Measurements from ENCODE around the gene TLK1.
"Not testable (repeated sequence)": the region's sequence is repeated elsewhere in the genome, so short reads cannot be mapped to it uniquely, and the experiment has no call there.

Gene TLK1

DNA sequence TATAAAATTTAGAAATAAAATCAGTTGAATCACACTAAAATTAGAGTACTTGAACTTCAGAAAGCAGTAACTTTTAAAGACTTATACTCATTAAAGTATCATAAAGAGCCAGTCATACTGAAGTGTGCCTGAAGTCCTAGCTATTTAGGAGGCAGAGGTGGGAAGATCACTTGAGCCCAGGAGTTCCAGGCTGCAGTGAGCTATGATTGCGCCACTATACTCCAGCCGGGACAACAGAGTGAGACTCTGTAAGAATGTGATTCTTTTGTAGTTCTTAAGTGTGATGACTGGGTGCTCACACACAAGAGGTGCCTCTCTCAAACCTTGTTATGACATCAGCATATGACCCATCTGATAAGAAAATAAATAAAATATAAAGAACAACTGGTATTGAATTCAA, 14.6 kb downstream of the TLK1 start:
- DNase-seq (ENCODE audit: low read depth in 2 of 3, low spot score in 1 of 3): no peak

DNA sequence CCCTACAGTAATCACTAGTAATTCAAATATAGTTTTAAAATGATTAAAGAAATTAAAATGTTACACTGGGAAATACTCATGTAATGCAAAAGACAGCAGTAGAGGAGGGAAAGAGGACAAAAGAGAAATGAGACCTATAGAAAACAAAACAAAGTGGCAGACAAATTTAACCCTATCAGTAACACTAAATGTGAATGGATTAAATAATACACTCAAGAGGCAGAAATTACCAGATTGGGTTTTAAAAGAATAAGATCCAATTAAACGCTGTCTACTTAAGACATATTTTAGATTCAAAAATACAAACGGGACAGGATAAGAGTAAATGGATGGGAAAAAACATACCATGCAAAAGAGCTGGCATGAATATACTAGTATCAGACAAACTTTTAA, 17.0 kb downstream of the TLK1 start:
- DNase-seq (ENCODE audit: low read depth in 2 of 3, low spot score in 1 of 3): no peak

DNA sequence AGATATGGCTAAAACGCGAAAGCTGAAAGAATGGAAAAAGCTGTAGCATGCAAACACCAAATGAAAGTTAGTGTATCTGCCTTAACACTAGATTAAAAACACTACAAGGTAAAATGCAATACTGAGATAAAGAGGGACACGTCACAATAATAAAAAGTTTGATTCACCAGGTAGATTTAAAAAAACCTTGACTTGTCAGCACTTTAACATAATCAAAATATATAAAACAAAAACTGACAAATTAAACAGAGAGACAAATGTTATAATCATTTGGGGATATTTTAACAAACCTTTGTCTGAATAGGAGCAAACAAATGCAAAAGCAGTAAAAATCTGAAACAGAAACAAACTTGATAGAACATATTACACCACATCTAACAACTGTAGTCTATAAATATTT, 18.3 kb downstream of the TLK1 start:
- no peak for DNase-seq (ENCODE audit: low read depth in 2 of 3, low spot score in 1 of 3)

DNA sequence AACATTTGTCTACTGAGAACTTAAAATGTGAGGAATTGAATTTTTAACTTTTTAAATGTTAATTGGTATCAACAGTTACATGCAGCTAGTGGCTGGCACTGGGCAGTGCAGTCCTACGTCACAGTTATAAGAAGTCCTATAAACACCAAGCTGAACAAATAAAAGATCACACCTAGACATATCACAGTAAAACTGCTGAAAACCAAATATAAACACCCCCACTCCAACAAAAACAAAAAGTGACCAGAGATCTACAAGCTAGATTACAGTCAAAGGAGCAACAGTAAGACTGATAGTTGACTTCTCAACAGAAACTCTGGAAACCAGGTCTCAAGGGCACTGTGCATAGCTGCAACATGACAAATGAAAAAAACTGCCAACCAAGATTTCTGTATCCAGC, 19.4 kb downstream of the TLK1 start:
- no peak for DNase-seq (ENCODE audit: low read depth in 2 of 3, low spot score in 1 of 3)

DNA sequence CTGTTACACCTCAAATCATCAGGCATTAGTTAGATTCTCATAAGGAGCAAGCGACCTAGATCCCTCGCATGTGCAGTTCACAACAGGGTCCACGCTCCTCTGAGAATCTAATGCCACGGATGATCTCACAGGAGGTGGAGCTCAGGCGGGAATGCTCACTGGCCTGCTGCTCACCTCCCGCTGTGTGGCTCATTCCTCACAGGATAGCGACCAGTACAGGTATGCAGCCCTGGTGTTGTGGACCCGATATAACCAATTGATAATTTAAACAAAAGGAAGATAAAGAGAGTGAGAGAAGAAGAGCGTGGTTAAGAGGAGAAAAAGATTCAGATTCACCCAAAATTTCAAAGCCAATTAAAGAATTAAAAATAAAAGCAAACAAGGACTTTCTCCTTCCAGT, 20.8 kb downstream of the TLK1 start:
- no peak for DNase-seq (ENCODE audit: low read depth in 2 of 3, low spot score in 1 of 3)

DNA sequence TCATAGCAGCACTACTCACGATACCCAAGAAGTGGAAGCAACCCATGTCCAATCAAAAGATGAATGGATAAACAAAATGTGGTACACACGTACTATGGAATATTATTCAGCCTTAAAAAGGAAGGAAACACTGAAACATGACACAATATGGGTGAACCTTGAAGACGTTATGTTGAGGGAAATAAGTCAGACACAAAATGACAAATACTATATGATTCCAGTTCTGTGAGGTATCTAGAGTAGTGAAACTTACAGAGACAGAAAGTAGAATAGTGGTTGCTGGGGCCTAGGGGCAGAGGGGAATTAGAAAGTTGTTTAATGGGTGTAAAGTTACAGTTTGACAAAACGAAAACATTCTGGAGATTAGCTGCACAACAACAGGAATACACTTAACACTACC, 24.7 kb downstream of the TLK1 start:
- no peak for DNase-seq (ENCODE audit: low read depth in 2 of 3, low spot score in 1 of 3)

DNA sequence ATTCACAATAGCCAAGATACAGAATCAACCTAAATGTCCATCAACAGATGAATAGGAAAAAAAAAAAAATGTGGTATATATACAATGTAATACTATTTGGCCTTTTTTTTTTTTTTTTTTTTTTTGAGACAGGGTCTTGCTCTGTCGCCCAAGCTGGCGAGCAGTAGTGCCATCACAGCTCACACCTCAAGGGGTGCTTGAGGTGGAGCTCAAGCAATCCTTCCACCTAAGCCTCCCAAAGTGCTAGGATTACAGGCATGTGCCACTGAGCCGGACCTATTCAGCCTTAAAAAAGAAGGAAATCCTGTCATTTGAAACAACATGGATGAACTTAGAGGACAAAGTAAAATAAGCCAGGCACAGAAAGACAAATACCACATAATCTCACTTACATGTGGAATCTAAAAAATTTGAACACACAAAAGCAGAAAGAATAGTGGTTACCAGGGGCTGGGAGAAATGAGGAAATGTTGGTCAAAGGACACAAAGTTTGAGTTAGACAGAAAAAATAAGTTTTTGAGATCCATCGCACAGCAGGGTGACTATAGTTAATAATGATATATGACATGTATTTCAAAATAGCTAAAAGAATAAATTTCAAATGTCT, 26.0 kb downstream of the TLK1 start:
- DNase-seq (ENCODE audit: low read depth in 2 of 3, low spot score in 1 of 3): no peak

DNA sequence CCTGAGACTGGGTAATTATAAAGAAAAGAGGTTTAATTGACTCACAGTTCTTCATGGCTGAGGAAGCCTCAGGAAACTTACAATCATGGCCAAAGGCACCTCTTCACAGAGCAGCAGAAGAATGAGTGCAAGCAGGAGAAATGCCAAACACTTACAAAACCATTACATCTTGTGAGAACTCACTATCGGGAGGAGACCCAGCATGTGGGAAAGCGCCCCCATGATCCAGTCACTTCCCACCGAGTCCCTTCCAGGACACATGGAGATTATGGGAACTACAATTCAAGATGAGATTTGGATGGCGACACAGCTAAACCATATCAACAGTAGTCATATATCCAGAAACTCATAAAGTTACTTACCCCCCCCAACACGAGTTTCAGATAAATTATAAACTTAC, 28.6 kb downstream of the TLK1 start:
- DNase-seq (ENCODE audit: low read depth in 2 of 3, low spot score in 1 of 3): no peak

DNA sequence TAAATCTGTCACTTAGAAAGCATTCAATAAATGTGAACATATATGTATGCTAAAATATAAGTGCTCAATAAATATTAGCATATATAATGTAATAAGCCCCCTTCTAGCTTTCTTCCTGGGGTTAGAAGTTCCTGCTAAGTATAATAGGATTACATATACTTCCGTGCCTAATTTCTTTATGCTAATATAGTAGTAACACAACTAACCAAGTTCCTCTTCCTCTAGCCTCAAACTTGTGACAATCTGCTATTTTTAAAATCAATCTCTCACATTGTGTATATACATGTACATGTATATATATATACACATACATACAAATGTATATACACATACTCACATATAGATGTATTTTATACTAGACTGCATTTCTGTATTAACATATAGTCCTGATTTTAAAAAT, 32.2 kb downstream of the TLK1 start:
- no peak for DNase-seq (ENCODE audit: low read depth in 2 of 3, low spot score in 1 of 3)

DNA sequence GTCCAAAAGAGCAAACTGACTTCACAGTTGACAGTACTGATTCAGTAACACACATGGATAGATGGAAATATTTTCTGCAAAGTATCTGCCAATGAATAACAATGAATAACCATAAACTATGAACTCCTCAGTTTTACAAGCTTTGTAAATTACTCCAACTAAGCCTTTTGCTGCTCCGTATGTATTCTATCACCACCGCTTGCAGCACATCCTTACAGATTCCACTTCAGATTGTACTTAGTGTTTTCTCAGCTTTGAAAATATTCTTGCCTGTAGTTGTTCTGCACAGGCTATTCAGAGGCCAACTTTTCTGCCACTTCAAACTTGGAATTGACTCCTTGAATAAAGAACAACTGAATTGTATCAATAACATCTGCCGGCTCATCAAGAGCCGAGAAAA, 36.2 kb downstream of the TLK1 start:
- no peak for DNase-seq (ENCODE audit: low read depth in 2 of 3, low spot score in 1 of 3)

DNA sequence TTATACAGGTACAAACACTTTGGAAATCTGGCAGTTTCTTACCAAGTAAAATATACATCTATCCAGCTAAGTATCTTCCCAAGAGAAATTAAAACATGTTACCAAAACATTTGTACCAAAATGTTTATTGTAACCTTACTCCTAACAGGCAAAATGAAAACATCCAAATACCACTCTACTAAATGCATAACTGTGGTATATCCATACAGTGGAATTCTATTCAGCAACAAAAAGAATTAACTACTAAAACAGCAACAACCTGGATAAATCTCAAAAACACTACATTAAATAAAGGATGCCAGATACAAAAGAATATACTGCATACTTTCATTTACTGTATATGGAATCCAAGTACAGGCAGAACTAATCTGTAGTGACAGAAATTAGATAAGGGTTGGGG, 51.1 kb downstream of the TLK1 start:
- DNase-seq (ENCODE audit: low read depth in 2 of 3, low spot score in 1 of 3): no peak

DNA sequence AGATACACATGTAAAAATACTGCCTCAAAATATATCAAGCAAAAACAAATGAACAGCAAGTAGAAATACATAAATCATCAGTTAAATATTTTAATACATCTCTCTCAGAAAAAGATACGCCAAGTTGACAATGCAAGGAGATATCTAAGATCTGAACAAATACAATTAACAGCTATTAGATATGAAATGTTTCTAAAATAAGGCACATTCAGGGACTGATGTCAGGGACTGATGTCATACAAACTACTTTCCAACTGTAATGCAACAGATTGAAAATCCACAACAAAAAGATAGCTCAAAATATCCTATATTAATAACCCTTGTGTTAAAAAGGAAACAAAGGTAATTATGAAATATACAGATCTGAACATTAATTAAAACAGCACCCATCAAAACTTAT, 51.7 kb downstream of the TLK1 start:
- DNase-seq (ENCODE audit: low read depth in 2 of 3, low spot score in 1 of 3): no peak

DNA sequence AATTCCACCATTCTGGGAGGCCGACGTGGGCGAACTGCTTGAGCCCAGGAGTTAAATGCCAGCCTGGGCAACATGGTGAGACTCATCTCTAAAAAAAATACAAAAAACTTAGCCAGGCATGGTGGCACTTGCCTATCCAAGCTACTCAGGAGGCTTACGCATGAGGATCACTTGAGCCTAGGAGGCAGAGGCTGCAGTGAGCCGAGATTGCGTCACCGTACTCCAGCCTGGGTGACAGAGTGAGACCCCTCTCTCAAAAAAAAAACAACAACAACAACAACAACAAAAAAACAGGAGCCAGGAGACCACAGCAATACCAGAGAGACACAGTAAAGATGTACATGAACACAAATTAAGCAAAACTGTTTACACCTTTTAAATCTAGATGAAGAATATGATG, 52.9 kb downstream of the TLK1 start:
- DNase-seq (ENCODE audit: low read depth in 2 of 3, low spot score in 1 of 3): no peak

DNA sequence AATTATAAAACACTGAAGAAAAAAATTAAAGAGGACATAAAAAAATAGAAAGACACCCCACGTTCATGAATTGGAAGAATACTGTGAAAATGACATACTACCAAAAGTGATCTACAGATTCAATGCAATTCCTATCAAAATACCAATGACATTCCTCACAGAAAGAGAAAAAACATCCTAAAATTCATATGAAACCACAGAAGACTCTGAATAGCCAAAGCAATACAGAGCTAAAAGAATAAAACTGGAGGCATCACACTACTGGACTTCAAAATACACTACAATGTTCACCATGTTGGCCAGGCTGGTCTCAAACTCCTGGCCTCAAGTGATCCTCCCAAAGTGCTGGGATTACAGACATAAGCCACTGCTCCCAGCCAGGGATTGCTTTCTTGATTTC, 56.3 kb downstream of the TLK1 start:
- no peak for DNase-seq (ENCODE audit: low read depth in 2 of 3, low spot score in 1 of 3)

DNA sequence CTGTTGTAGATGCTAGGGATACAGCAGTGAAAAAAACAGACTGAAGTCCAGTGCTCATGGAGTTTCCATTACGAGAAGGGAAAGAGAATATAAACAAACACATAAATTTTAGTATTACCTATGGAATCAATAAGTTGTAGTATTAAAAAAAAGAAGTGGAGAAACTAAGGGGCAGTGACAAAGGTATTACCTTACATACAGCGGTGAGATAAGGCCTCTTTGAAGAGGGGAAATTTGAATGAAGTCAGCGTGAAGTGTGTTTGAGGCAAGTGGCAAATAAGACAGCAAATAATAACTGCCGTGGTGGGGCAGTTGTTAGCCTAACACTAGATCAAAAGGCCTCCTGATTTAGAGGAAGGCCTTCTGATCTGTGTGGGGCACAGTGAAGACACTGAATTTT, 57.9 kb downstream of the TLK1 start:
- no peak for DNase-seq (ENCODE audit: low read depth in 2 of 3, low spot score in 1 of 3)

DNA sequence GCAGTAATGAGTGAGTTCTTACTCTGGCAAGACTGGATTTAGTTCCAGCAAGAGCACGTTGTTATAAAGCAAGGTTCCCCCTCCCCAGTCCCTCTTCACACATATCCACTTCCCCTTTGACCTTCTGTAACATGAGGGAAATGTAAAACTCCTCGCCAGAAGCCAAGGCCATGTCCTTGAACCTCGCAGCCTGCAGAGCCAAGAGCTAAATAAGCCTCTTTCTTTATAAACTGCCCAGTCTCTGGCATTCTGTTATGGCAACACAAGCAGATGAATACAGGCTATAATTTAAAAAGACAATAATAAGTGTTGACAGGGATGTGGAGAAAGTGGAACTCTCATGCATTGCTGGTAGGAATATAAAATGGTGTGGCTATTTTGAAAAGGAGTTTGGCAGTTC, 60.3 kb downstream of the TLK1 start:
- no peak for DNase-seq (ENCODE audit: low read depth in 2 of 3, low spot score in 1 of 3)

DNA sequence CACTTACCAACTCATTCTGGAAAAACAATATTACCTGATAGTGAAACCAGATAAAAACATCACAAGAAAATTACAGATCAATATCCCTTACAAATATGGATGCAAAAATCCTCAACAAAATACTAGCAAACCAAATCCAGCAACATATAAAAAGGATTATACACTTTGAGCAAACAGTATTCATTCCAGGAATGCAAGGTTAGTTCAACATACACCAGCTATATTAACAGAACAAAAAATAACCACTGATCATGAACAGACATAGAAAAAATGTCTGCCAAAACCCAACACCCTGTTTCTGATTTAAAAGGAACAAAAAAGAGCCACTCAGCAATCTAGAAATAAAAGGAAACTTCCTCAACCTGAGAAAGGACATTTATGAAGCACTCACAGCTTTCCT, 62.1 kb downstream of the TLK1 start:
- DNase-seq (ENCODE audit: low read depth in 2 of 3, low spot score in 1 of 3): no peak

DNA sequence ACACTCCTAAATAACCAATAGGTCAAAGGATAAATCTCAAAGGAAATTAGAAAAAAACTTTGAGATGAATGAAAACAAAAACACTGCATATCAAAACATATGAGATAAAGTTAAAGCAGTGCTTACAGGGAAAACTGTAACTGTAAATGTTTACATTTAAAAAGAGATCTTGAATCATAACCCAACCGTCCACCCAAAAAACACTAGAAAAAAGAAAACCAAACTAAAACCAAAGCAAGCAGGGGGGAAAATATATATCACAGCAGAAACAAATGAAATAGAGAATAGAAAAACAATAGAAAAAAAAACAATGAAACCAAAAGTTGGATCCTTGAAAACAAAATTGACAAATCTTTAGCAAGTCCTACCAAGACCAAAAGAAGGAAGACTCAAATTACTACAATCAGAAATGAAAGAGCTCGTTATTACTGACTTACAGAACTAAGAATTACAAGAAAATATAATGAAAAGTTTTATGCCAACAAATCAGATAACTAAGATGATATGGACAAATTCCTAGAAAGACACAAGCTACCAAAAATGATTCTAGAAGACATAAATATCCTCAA, 65.6 kb downstream of the TLK1 start:
- DNase-seq (ENCODE audit: low read depth in 2 of 3, low spot score in 1 of 3): no peak

DNA sequence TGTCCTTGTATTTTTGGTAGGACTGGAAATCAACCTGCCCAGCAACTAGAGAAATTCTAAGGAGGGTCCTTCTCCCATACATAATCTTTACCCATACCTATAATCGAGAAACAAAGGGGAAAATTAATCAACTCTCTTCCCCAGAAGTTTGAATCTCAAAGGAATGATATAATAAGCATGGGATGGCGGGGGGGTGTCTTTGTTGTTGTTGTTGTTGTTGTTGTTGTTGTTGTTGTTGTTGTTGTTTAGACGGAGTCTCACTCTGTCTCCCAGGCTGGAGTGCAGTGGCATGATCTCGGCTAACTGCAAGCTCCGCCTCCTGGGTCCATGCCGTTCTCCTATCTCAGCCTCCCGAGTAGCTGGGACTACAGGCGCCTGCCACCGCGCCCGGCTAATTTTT, 69.2 kb downstream of the TLK1 start:
- not testable (repeated sequence) for DNase-seq (ENCODE audit: low read depth in 2 of 3, low spot score in 1 of 3)

DNA sequence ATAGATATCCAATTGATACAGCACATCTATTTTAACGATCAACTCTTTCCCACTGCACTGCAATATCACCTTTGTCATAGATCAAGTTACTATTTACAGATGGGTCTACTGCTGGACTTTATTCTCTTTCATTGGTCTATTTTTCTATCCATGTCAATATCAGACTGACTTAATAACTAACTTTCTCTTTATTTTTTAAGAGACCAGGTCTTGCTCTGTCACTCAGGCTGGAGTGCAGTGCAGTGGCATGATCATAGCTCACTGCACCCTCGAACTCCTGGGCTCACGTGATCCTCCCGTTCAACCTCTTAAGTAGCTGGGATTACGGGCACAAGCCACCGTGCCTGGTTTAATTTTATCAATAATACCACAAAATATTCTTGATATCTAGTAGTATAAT, 71.2 kb downstream of the TLK1 start:
- DNase-seq (ENCODE audit: low read depth in 2 of 3, low spot score in 1 of 3): no peak

DNA sequence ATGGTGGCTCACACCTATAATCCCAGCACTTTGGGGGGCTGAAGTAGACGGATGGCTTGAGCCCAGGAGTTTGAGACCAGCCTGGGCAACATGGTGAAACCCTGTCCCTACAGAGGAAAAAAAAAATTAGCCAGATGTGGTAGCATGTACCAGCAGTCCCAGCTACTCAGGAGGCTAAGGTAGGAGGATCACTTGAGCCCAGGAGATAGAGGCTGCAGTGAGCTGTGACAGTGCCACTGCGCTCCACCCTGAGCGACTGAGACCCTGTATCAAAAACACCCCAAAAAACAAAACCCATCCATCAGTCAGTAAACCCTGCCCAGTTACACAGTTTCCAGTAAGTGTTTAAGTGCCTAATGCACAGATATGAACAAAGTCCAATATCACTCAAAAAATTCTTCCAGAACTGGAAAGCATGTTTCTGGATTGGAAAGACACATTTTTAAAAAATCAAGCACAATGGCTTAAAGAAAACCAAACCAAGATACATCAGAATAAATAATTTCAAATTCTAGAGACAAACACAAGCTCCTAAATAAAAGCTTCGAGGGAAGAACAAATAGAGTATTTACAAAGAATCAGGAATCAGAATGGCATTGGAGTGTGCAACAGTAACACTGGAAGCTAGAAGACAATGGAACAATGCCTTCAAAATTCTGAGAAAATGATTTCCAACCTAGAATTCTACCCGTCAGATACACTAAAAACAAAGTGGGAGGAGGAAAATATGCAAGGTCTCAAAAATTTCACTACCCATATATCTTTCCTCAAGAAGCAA, 72.4 kb downstream of the TLK1 start:
- no peak for DNase-seq (ENCODE audit: low read depth in 2 of 3, low spot score in 1 of 3)

DNA sequence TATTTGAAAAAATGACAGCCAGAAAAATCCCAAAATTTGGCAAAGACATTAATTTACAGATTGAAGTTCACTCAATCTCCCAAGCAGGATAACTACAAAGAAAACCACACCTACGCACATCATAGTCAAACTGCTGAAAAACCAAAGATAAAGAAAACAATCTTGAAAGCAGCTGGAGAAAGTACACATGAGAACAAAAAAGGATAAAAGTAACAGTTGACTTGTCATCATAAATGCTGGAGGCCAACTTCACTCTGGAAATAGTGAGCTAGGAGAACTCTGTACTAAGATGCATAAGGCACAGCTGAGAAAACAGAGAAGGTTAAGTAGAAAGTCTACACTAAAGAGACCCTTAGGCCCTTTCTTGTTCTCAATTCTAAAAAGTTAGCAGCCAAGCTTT, 73.1 kb downstream of the TLK1 start:
- no peak for DNase-seq (ENCODE audit: low read depth in 2 of 3, low spot score in 1 of 3)
